Nephron (organoid): ENCODE results near the gene PTGES2.
"Not testable (repeated sequence)": the region's sequence is repeated elsewhere in the genome, so short reads cannot be mapped to it uniquely, and the experiment has no call there.

ENCODE experiments used
- H3K27ac Mint-ChIP-seq, 3 experiments: 2 replicates each; pipeline ENCODE4 v1.8.0; 2020; ENCODE audit warnings: mixed read lengths in 3 of 3, mild to moderate bottlenecking in 2 of 3, moderate library complexity in 1 of 3
- H3K27me3 Mint-ChIP-seq: 2 replicates; pipeline ENCODE4 v1.8.0; 2021; ENCODE audit warnings: low read depth, mild to moderate bottlenecking, moderate library complexity, mixed read lengths
- H3K36me3 Mint-ChIP-seq: 2 replicates; pipeline ENCODE4 v1.8.0; 2020; ENCODE audit warnings: low read depth, mixed read lengths
- H3K4me1 Mint-ChIP-seq: 2 replicates; pipeline ENCODE4 v1.8.0; 2020; ENCODE audit warnings: mixed read lengths
- H3K4me3 Mint-ChIP-seq, 3 experiments: 2 replicates each; pipeline ENCODE4 v1.8.0; 2020; ENCODE audit warnings: mild to moderate bottlenecking in 3 of 3, mixed read lengths in 3 of 3, moderate library complexity in 2 of 3
- H3K9me3 Mint-ChIP-seq: 2 replicates; pipeline ENCODE4 v1.8.0; 2020; ENCODE audit warnings: mixed read lengths
- CTCF ChIP-seq, 3 experiments: fragments of 200-600 bp; sonication (generic); IDR thresholded peaks; one replicate each; pipeline ENCODE4 v1.5.0; 2021; ENCODE audit warnings: antibody characterized with exemption in 3 of 3; ENCODE audit not compliant: unreplicated experiment in 3 of 3

Gene PTGES2

GRCh38 chr9:128136816-128137793, 9.6 kb upstream of the PTGES2 start:
- Mint-ChIP-seq H3K27me3 (peaks cover 3% of the 10 kb centered on the region), H3K27ac (peak overlapping the region; percentile 32 to 69 (median 56)), H3K4me1 (peaks cover 37% of the 10 kb centered on the region), H3K9me3 (peaks cover 2% of the 10 kb centered on the region), H3K4me3 (peak overlapping the region in 1 of 3 experiments; percentile 24), H3K36me3 (no peaks in the 10 kb centered on the region)
- TF ChIP-seq CTCF (IDR thresholded peaks at IDR 0.05; ENCODE audit: unreplicated experiment in 3 of 3) = no peak

- not testable (repeated sequence) for H3K27ac Mint-ChIP-seq, H3K36me3 Mint-ChIP-seq, H3K9me3 Mint-ChIP-seq
Observed at GRCh38 chr9:128135561-128135960, 8.0 kb upstream of the PTGES2 start.

GRCh38 chr9:128132139-128132538, 4.6 kb upstream of the PTGES2 start:
- H3K4me3 Mint-ChIP-seq = peak overlapping the region in 1 of 3 experiments; percentile 12
- H3K36me3 Mint-ChIP-seq, H3K27me3 Mint-ChIP-seq, H3K9me3 Mint-ChIP-seq: not testable (repeated sequence)
- peaks cover 37% of the 10 kb centered on the region for H3K4me1 Mint-ChIP-seq
- H3K27ac Mint-ChIP-seq = peak overlapping the region; percentile 73 to 84 (median 81)

More at GRCh38 chr9:128135561-128135960, 8.0 kb upstream of the PTGES2 start:
- peaks cover 39% of the 10 kb centered on the region for H3K4me1 Mint-ChIP-seq
- not testable (repeated sequence) for H3K4me3 Mint-ChIP-seq, H3K27me3 Mint-ChIP-seq

GRCh38 chr9:128131346-128131745, 3.8 kb upstream of the PTGES2 start:
- peak overlapping the region in 2 of 3 experiments; percentile 81 to 84 for H3K27ac Mint-ChIP-seq
- H3K9me3 Mint-ChIP-seq, H3K27me3 Mint-ChIP-seq, H3K36me3 Mint-ChIP-seq: not testable (repeated sequence)
- peak overlapping the region; percentile 15 to 64 (median 38) for H3K4me3 Mint-ChIP-seq
- peaks cover 32% of the 10 kb centered on the region for H3K4me1 Mint-ChIP-seq

GRCh38 chr9:128130651-128131050, 3.1 kb upstream of the PTGES2 start:
- Mint-ChIP-seq H3K27ac (peak overlapping the region in 2 of 3 experiments; percentile 80 to 95), H3K4me1 (peaks cover 39% of the 10 kb centered on the region), H3K4me3 (peak overlapping the region; percentile 37 to 54 (median 54))

GRCh38 chr9:128129976-128130590, 2.6 kb upstream of the PTGES2 start:
- TF ChIP-seq CTCF (IDR thresholded peaks at IDR 0.05; ENCODE audit: unreplicated experiment in 3 of 3) = peak; percentile 37 to 48 (median 44)
- Mint-ChIP-seq H3K27ac (peak overlapping the region; percentile 80 to 95 (median 85)), H3K4me3 (peak overlapping the region; percentile 80 to 90 (median 90)), H3K4me1 (peaks cover 39% of the 10 kb centered on the region)
- not testable (repeated sequence) for H3K27me3 Mint-ChIP-seq, H3K36me3 Mint-ChIP-seq, H3K9me3 Mint-ChIP-seq

More at GRCh38 chr9:128130651-128131050, 3.1 kb upstream of the PTGES2 start:
- not testable (repeated sequence) for H3K27me3 Mint-ChIP-seq, H3K36me3 Mint-ChIP-seq, H3K9me3 Mint-ChIP-seq

- peaks cover 2% of the 10 kb centered on the region for H3K9me3 Mint-ChIP-seq
- no peaks in the 10 kb centered on the region for H3K27me3 Mint-ChIP-seq
- peaks cover 39% of the 10 kb centered on the region for H3K4me1 Mint-ChIP-seq
- no peaks in the 10 kb centered on the region for H3K36me3 Mint-ChIP-seq
- peak overlapping the region; percentile 96 to 98 (median 98) for H3K4me3 Mint-ChIP-seq
- TF ChIP-seq CTCF (IDR thresholded peaks at IDR 0.05; ENCODE audit: unreplicated experiment in 3 of 3) = no peak
- peak overlapping the region; percentile 94 to 99 (median 96) for H3K27ac Mint-ChIP-seq
Observed at GRCh38 chr9:128128836-128129590, 1.5 kb upstream of the PTGES2 start.
